IPS-18a (cell line): ENCODE measurements around the gene SLC43A3.

Experiments
- H3K27ac ChIP-seq: one replicate; pipeline ENCODE4 v1.5.1; 2013; ENCODE audit warnings: low read length
- H3K27me3 ChIP-seq: one replicate; pipeline ENCODE4 v1.6.1; 2013; ENCODE audit warnings: mild to moderate bottlenecking, low read length; ENCODE audit not compliant: control insufficient read depth, insufficient read depth
- H3K36me3 ChIP-seq: one replicate; pipeline ENCODE4 v1.6.1; 2013; ENCODE audit warnings: low read depth, low read length; ENCODE audit not compliant: control insufficient read depth
- H3K4me1 ChIP-seq: one replicate; pipeline ENCODE4 v1.6.1; 2013; ENCODE audit warnings: low read depth, low read length; ENCODE audit not compliant: control insufficient read depth
- H3K4me3 ChIP-seq: one replicate; pipeline ENCODE4 v1.5.1; 2013; ENCODE audit warnings: low read length
- H3K9ac ChIP-seq: one replicate; pipeline ENCODE4 v1.6.1; 2013; ENCODE audit warnings: mild to moderate bottlenecking, low read length, moderate library complexity
- H3K9me3 ChIP-seq: one replicate; pipeline ENCODE4 v1.6.1; 2013; ENCODE audit warnings: low read depth, low read length; ENCODE audit not compliant: control insufficient read depth

SLC43A3 gene

DNA sequence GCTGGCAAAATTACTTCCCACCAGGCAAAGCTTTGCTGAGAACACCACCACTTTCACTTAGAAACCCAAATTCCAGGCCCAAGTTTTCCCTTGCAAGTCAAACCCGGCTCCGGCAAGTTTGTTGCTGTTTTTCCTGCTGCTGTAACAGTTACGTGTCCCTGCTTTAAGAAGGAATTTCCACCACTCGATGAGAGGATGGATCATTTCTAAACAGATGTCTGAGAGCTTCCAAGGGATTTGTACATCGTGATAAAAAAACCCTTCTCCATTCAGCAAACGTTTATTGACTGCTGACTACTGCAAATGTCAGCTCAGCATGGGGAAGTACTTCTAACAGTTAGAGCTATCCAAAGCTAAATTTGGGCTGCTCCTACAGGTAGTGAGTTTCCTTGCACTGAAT, 69.1 kb downstream of the SLC43A3 start:
- peaks cover 7% of the 10 kb centered on the region for H3K4me1 ChIP-seq
- H3K27ac ChIP-seq: no peak overlapping the region
- H3K4me3 ChIP-seq: no peak overlapping the region
- no peak overlapping the region for H3K9ac ChIP-seq
- H3K9me3 ChIP-seq: no peaks in the 10 kb centered on the region
- no peaks in the 10 kb centered on the region for H3K27me3 ChIP-seq
- H3K36me3 ChIP-seq: no peaks in the 10 kb centered on the region

DNA sequence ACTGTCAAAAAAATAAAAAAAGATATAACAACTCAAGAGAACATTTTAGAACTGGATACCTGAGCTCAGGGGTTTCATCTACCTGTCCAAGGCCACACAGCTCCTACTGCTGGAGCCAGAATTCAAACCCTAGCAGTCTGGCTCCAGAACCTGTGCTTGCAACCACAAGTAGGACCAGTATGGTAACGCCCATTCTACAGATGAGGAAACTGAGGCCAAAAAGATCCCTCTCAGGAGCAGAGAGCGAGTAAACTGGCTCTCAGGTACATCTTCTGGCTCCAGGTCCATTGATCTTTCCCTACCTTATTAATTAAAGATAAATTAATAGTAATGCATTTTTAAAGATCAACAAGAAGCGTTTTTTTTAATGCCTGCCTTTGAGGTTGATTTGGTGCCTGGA, 69.6 kb downstream of the SLC43A3 start:
- H3K27me3 ChIP-seq: no peaks in the 10 kb centered on the region
- no peaks in the 10 kb centered on the region for H3K9me3 ChIP-seq
- H3K4me3 ChIP-seq: no peak overlapping the region
- no peak overlapping the region for H3K9ac ChIP-seq
- H3K27ac ChIP-seq: no peak overlapping the region
- H3K36me3 ChIP-seq: no peaks in the 10 kb centered on the region
- H3K4me1 ChIP-seq: peaks cover 7% of the 10 kb centered on the region
